Gastrocnemius medialis (tissue), 4 donors: Measurements from ENCODE around the gene CST7. TPM values are rescaled to one million over a fixed set of nuclear protein-coding genes. Genes with fewer than 3 reads are reported as not detected.

Experiments
- ATAC-seq, 2 donors: fragments of 150-250 bp; one replicate each; pipeline ENCODE4 v1.9.1; 2016
- DNase-seq, 2 donors: peaks; one replicate each; pipeline ENCODE4 v3.0.0-alpha.2; 2019
- H3K27ac ChIP-seq, 4 donors: fragments of 200-600 bp; sonication (generic); 1 replicate in 1 of 4; 2 replicates in 3 of 4; pipeline ENCODE4 v1.5.1; 2016 to 2018; ENCODE audit warnings: mild to moderate bottlenecking in 2 of 4, moderate library complexity in 1 of 4
- H3K27me3 ChIP-seq, 3 donors: fragments of 200-600 bp; sonication (generic) in 2 of 3; 1 replicate in 1 of 3; 2 replicates in 2 of 3; pipeline versions ENCODE4 v1.5.1 to v1.6.0; 2016 to 2019; ENCODE audit warnings: mild to moderate bottlenecking in 1 of 3, moderate library complexity in 1 of 3
- H3K36me3 ChIP-seq, 2 donors: fragments of 200-600 bp; sonication (generic) in 1 of 2; one replicate each; pipeline ENCODE4 v1.5.1; 2017 to 2018
- H3K4me1 ChIP-seq, 2 donors: fragments of 200-600 bp; sonication (generic) in 1 of 2; one replicate each; pipeline ENCODE4 v1.5.1; 2016 to 2017; ENCODE audit warnings: mild to moderate bottlenecking in 2 of 2
- H3K4me3 ChIP-seq, 4 donors: fragments of 200-600 bp; sonication (generic) in 3 of 4; 1 replicate in 1 of 4; 2 replicates in 3 of 4; pipeline ENCODE4 v1.5.1; 2016 to 2019; ENCODE audit warnings: mild to moderate bottlenecking in 2 of 4
- H3K9me3 ChIP-seq, 3 donors: fragments of 200-600 bp; sonication (generic) in 2 of 3; 1 replicate in 1 of 3; 2 replicates in 2 of 3; pipeline ENCODE4 v1.5.1; 2016 to 2019
- CTCF ChIP-seq, 5 experiments: fragments of 450-650 bp in 3 of 5; fragments of 200-600 bp in 2 of 5; sonication (generic) in 2 of 5; IDR thresholded peaks in 4 of 5; conservative IDR thresholded peaks in 1 of 5; 1 replicate in 4 of 5; 2 replicates in 1 of 5; pipeline ENCODE4 v1.5.1; 2016 to 2019; ENCODE audit warnings: antibody characterized with exemption in 5 of 5, mild to moderate bottlenecking in 3 of 5, moderate library complexity in 3 of 5
- POLR2A ChIP-seq, 2 donors: fragments of 450-650 bp; IDR thresholded peaks; one replicate each; pipeline ENCODE4 v1.6.1; 2017; ENCODE audit warnings: antibody characterized with exemption in 2 of 2, mild to moderate bottlenecking in 2 of 2, moderate library complexity in 2 of 2
- in situ Hi-C, 4 donors: fragments of 200-750 bp; cut with MboI; loops; one replicate each; pipeline versions ENCODE4 v1.15.0 to v1.8.0; 2017; ENCODE audit warnings: low sequenced_read_pairs in 4 of 4
- intact Hi-C: fragments of 100-400 bp; cut with DNase I; formaldehyde crosslinking; loops from one replicate; pipeline ENCODE4 v1.15.1; 2023; ENCODE audit warnings: low total_unique reads
- total RNA-seq, 4 donors: library from RNA; depleted of rRNA; stranded (reverse); fragments of >200 nt; gene quantifications; one replicate each; pipeline versions ENCODE4 v1.1.0 to v1.2.3, GENCODE V29; 2016

Gene CST7
- total RNA-seq, 4 donors from 2014 or later: 0.91 to 1.9 (median 1.0) TPM; not detected in 1

- Histone ChIP-seq H3K4me3 (no peak overlapping the region), H3K27me3 (no peaks in the 10 kb centered on the region), H3K36me3 (no peaks in the 10 kb centered on the region), H3K9me3 (no peaks in the 10 kb centered on the region), H3K4me1 (no peaks in the 10 kb centered on the region), H3K27ac (no peak overlapping the region)
- intact Hi-C loops (no loop called here), in situ Hi-C loops (no loop called here)
- no peak for DNase-seq
- no peak for ATAC-seq
- no peak for TF ChIP-seq POLR2A (IDR thresholded peaks at IDR 0.05)
- TF ChIP-seq CTCF (IDR thresholded peaks at IDR 0.05 in 4 of 5, conservative IDR thresholded peaks at IDR 0.05 in 1 of 5): no peak
Observed at GRCh38 chr20:24937579-24937978, 11.5 kb upstream of the CST7 start.

GRCh38 chr20:24938498-24938897 lies 10.6 kb upstream of the CST7 start:
- no peaks in the 10 kb centered on the region for H3K4me1 ChIP-seq
- in situ Hi-C loops: no loop called here

GRCh38 chr20:24939036-24939435 lies 10.0 kb upstream of the CST7 start:
- Histone ChIP-seq H3K4me1 (no peaks in the 10 kb centered on the region), H3K9me3 (no peaks in the 10 kb centered on the region), H3K27ac (no peak overlapping the region), H3K27me3 (no peaks in the 10 kb centered on the region), H3K36me3 (no peaks in the 10 kb centered on the region), H3K4me3 (no peak overlapping the region)
- no peak for TF ChIP-seq POLR2A (IDR thresholded peaks at IDR 0.05)
- no peak for TF ChIP-seq CTCF (IDR thresholded peaks at IDR 0.05 in 4 of 5, conservative IDR thresholded peaks at IDR 0.05 in 1 of 5)
- in situ Hi-C loops (no loop called here), intact Hi-C loops (no loop called here)
- no peak for DNase-seq
- ATAC-seq: no peak

More at GRCh38 chr20:24938498-24938897, 10.6 kb upstream of the CST7 start:
- no peak overlapping the region for H3K27ac ChIP-seq
- H3K36me3 ChIP-seq: no peaks in the 10 kb centered on the region
- ATAC-seq (no peak), DNase-seq (no peak)
- H3K27me3 ChIP-seq: no peaks in the 10 kb centered on the region
- no peak for TF ChIP-seq POLR2A (IDR thresholded peaks at IDR 0.05)
- no peak for TF ChIP-seq CTCF (IDR thresholded peaks at IDR 0.05 in 4 of 5, conservative IDR thresholded peaks at IDR 0.05 in 1 of 5)
- intact Hi-C loops: no loop called here
- H3K4me3 ChIP-seq: no peak overlapping the region
- H3K9me3 ChIP-seq: no peaks in the 10 kb centered on the region

- TF ChIP-seq CTCF (IDR thresholded peaks at IDR 0.05 in 4 of 5, conservative IDR thresholded peaks at IDR 0.05 in 1 of 5): no peak
- no peak for TF ChIP-seq POLR2A (IDR thresholded peaks at IDR 0.05)
- no peaks in the 10 kb centered on the region for H3K36me3 ChIP-seq
- intact Hi-C loops: no loop called here
- H3K4me1 ChIP-seq: no peaks in the 10 kb centered on the region
- no peak overlapping the region for H3K4me3 ChIP-seq
- no peaks in the 10 kb centered on the region for H3K9me3 ChIP-seq
- no peaks in the 10 kb centered on the region for H3K27me3 ChIP-seq
- no peak overlapping the region for H3K27ac ChIP-seq
- in situ Hi-C loops: no loop called here
- ATAC-seq (no peak), DNase-seq (no peak)
Observed at GRCh38 chr20:24942679-24943078, 6.4 kb upstream of the CST7 start.

- Histone ChIP-seq H3K36me3 (no peaks in the 10 kb centered on the region), H3K27me3 (no peaks in the 10 kb centered on the region), H3K4me3 (no peak overlapping the region), H3K27ac (no peak overlapping the region), H3K4me1 (no peaks in the 10 kb centered on the region), H3K9me3 (no peaks in the 10 kb centered on the region)
- ATAC-seq (no peak), DNase-seq (no peak)
- in situ Hi-C loops: no loop called here
- TF ChIP-seq POLR2A (IDR thresholded peaks at IDR 0.05) (no peak), CTCF (IDR thresholded peaks at IDR 0.05 in 4 of 5, conservative IDR thresholded peaks at IDR 0.05 in 1 of 5) (no peak)
- intact Hi-C loops: no loop called here
Observed at GRCh38 chr20:24943196-24943595, 5.9 kb upstream of the CST7 start.
